Esophagus mucosa (tissue), 1 donor: Measurements from ENCODE around the gene RAP2C. TPM values are rescaled to one million over a fixed set of nuclear protein-coding genes. Genes with fewer than 3 reads are reported as not detected.
"Not testable (repeated sequence)": the region's sequence is repeated elsewhere in the genome, so short reads cannot be mapped to it uniquely, and the experiment has no call there.

Experiments
- ATAC-seq: fragments of 200-7000 bp; cut with Tn5 transposase; one replicate; pipeline ENCODE4 v1.9.1; 2020
- total RNA-seq: library from RNA; stranded (reverse); gene quantifications from one replicate; pipeline ENCODE4 v1.2.4, GENCODE V29; 2023
- donor health status: DM: yes; HTN: yes; CAD: no.

Gene RAP2C
- total RNA-seq, 1 donor from 2014 or later, result 20.6 TPM

DNA sequence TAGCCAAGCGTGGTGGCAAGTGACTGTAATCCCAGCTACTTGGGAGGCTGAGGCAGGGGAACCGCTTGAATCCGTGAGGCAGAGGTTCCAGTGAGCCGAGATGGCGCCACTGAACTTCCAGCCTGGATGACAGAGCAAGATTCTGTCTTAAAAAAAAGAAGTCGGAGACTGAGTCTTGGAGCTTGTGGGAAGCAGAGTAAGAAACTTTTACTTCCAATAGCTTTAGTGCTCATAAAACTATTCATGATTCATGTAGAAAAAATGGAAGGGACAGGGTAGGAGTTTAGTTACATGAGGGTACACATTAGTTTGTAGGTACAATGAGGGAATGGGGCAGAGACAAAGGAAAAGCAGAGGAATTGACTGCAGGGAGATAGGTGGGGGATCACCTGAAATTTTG lies 19.3 kb downstream of the RAP2C start:
- no peak for ATAC-seq

- no peak for ATAC-seq
These were observed 25.2 kb downstream of the RAP2C start for GRCh38 chrX:132193872-132194574.

- ATAC-seq, result no peak
These were observed 27.3 kb downstream of the RAP2C start for GRCh38 chrX:132191938-132192337.

- peak; percentile 45 for ATAC-seq
These were observed 31.1 kb downstream of the RAP2C start for GRCh38 chrX:132188175-132188574.

- no peak for ATAC-seq
These were observed 31.8 kb downstream of the RAP2C start for GRCh38 chrX:132187451-132187850.

DNA sequence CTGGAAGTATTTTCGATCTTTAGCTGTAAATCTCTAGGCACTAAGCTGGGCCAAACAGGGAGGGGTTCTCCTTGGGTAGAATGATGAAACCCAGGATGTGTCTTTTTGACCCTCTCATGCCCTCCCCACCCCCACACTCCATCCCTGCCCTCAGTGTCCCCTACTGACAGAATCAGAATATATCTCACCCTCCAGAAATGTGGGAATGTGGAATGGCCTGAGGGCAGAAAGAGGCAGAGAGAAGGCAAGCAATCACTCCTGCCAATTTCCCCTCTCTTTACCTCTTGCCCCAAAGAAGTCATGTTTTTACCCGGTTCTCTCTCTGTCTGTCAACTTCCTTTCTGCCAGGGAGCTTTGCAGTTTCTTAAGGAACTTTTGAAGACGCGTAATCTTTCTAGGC lies 34.4 kb downstream of the RAP2C start:
- ATAC-seq, result no peak

GRCh38 chrX:132181364-132181763 lies 37.9 kb downstream of the RAP2C start:
- ATAC-seq, result peak; percentile 68

DNA sequence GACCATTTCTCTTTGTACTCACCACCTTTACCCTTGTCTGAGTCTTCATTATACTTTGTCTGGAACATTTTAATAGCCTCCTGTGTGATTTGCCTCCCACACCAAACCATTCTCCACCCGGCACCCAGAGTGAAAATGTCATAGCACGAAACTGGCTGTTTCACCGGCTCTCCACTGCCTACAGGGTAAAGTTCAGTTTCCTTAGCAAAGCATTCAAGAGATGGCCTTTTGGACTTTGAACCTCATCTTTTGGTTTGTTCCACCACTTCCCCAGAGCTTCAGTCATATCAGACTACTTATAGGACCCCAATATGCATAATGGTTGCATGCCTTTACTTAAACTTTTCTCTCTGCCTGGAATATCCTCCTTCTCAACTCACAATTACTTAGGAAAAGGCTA lies 38.3 kb downstream of the RAP2C start:
- no peak for ATAC-seq

- ATAC-seq, result no peak
These were observed 45.6 kb downstream of the RAP2C start for GRCh38 chrX:132173647-132174046.

DNA sequence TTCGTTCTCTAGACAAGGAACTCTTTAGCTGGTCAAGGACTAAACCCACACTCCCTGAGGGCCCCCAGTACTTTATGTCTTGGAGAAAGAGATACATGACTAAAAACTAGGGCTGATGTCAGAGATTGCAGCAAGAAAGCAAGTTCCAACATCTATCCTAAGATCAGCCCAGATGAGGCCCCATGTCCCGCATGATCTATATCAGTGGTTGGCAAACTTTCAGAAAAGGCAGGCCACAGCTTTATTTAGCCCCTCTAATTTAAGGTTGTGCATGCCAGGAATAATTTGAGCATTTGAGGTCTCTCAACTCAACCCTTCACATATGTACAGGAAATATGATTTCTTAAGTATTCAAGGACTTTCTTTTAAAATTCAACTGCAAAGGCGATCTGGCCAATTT lies 47.4 kb downstream of the RAP2C start:
- ATAC-seq, result no peak

DNA sequence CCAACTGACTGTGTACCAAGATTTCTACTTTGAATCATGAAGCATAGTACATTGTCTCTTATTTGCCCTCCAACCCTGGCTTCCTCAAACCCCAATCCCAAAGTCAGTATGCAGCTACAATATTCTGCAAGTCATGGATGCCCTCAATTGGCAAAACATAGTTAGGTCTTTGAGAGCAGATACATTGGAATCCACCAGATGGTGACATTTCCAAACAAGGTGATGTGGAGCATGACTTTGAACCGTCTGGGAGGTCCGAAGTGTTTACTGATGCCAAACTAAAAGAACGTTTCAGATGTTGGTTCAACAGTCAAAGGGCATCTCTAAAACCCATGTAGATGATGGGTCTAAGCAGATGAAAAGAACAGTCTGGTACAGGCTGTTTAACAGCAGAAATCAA lies 47.8 kb downstream of the RAP2C start:
- ATAC-seq, result no peak

DNA sequence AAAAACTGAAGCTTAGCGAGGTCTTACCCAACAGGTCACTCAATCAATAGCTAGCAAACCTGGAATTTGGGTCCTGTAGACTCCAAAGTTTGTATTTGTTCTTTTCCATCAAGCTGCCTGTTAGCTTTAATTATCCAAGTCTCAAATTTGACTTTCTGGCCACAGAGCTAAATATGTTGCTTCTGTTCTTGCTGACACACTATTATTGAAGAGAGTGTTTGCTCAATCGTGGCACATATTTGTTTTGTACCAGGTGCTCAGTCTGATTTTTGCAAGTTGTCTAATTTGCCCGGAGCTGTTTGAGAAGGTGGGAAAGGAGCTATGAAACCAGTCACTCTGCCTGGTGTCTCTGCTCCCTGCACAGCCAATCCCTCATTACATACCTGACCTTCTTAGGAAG lies 49.7 kb downstream of the RAP2C start:
- ATAC-seq, result no peak

- ATAC-seq, result no peak
These were observed 53.6 kb downstream of the RAP2C start for GRCh38 chrX:132165651-132166050.

DNA sequence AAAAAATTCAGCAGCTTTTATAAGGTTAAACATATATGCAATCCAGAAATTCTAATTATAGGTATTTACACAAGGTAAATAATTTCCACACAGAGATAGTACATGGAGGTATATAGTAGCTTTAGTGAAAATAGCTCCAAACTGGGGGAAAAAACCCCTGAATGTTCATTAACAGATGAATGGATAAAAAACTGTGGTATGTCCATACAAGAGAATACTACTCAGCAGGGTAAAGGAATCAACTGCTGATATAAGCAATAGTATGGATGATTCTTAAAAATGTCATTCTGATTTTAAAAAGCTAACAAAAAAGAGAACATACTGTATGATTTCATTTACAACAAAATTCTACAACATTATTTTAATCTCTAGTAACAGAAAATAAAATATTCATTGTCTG lies 54.2 kb downstream of the RAP2C start:
- no peak for ATAC-seq

GRCh38 chrX:132163094-132163493 lies 56.2 kb downstream of the RAP2C start:
- ATAC-seq, result not testable (repeated sequence)

GRCh38 chrX:132153166-132153565 lies 66.1 kb downstream of the RAP2C start:
- no peak for ATAC-seq

Other genes with a start within 250 kb of the RAP2C start
- 14.5 TPM for gene STK26, start 196.1 kb downstream of the RAP2C start, total RNA-seq
- not detected for gene FRMD7, start 91.4 kb downstream of the RAP2C start, total RNA-seq